Endothelial cell of umbilical vein (primary cell): ENCODE measurements around the gene POU3F1.

Source experiments
- EZH2 ChIP-seq: IDR thresholded peaks from 2 replicates; pipeline ENCODE4 v1.6.1; 2012; ENCODE audit warnings: borderline replicate concordance, low read depth, mild to moderate bottlenecking, moderate library complexity, low read length, inconsistent platforms; ENCODE audit not compliant: severe bottlenecking
- FOS ChIP-seq: IDR thresholded peaks from 2 replicates; pipeline ENCODE4 v1.6.1; 2011; ENCODE audit warnings: mild to moderate bottlenecking, low read length, moderate library complexity, borderline replicate concordance; ENCODE audit not compliant: insufficient read depth
- GATA2 ChIP-seq: IDR thresholded peaks from 2 replicates; pipeline ENCODE4 v1.7.0; 2011; ENCODE audit warnings: low read depth, mild to moderate bottlenecking, moderate library complexity, mixed read lengths, low read length; ENCODE audit not compliant: insufficient read length, insufficient read depth
- MYC ChIP-seq: IDR thresholded peaks from one replicate; pipeline ENCODE4 v1.6.1; 2011; ENCODE audit warnings: mild to moderate bottlenecking, low read depth, low read length
- POLR2A ChIP-seq: IDR thresholded peaks from 2 replicates; pipeline ENCODE4 v1.6.1; 2012; ENCODE audit warnings: low read depth, mild to moderate bottlenecking, control low read depth, low read length
- POLR2AphosphoS5 ChIP-seq: IDR thresholded peaks from 2 replicates; pipeline ENCODE4 v1.6.1; 2012; ENCODE audit warnings: low read depth, mild to moderate bottlenecking, control low read depth, low read length, moderate library complexity; ENCODE audit not compliant: insufficient read depth
- TF ChIP-seq, protein P1 (sequence below), 2 donors: IDR thresholded peaks; 1 replicate in 1 of 2; 2 replicates in 1 of 2; pipeline ENCODE4 v1.5.1; 2011; ENCODE audit warnings: low read length in 2 of 2, mild to moderate bottlenecking in 2 of 2, moderate library complexity in 2 of 2, control low read depth in 1 of 2, inconsistent platforms in 1 of 2, low read depth in 1 of 2; ENCODE audit not compliant: insufficient read depth in 1 of 2; ENCODE audit errors: extremely low read depth in 1 of 2

DNA sequence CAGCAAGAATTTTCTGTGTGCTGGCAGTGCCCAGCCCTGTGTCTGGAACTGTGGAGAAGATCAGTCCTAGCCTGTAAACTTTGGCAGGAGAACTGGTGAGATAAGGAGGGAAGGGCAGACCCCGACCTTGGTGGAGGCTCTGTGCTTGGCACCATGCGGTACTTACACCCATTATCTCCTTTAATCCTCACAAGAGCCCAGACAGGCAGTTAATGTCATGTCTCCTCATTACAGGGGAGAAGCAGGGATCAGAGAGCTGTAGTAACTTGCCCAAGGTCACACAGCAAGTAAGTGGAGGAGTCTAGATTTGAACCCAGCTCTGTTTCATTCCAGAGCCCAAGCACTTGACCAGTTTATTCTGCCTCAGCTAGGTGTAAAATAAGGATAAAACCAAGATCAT is 13.9 kb upstream of the POU3F1 start:
- TF ChIP-seq POLR2A (no peak), EZH2 (no peak), POLR2AphosphoS5 (no peak), FOS (no peak), GATA2 (no peak), MYC (no peak)
- TF ChIP-seq, protein P1, sequence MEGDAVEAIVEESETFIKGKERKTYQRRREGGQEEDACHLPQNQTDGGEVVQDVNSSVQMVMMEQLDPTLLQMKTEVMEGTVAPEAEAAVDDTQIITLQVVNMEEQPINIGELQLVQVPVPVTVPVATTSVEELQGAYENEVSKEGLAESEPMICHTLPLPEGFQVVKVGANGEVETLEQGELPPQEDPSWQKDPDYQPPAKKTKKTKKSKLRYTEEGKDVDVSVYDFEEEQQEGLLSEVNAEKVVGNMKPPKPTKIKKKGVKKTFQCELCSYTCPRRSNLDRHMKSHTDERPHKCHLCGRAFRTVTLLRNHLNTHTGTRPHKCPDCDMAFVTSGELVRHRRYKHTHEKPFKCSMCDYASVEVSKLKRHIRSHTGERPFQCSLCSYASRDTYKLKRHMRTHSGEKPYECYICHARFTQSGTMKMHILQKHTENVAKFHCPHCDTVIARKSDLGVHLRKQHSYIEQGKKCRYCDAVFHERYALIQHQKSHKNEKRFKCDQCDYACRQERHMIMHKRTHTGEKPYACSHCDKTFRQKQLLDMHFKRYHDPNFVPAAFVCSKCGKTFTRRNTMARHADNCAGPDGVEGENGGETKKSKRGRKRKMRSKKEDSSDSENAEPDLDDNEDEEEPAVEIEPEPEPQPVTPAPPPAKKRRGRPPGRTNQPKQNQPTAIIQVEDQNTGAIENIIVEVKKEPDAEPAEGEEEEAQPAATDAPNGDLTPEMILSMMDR (IDR thresholded peaks at IDR 0.05; ENCODE audit: extremely low read depth in 1 of 2, insufficient read depth in 1 of 2, low read depth in 1 of 2, low read length in 2 of 2), result no peak
